Measurements from ENCODE around the gene EVL.

GRCh38 chr14:100045642-100046344 lies 19.4 kb upstream of the EVL start:
- TF ChIP-seq CTCF (IDR thresholded peaks at IDR 0.05) (no peak), POLR2A (IDR thresholded peaks at IDR 0.05) (no peak), POLR2AphosphoS5 (IDR thresholded peaks at IDR 0.05) (no peak), EP300 (IDR thresholded peaks at IDR 0.05; ENCODE audit: low read depth) (no peak)
